ENCODE results near the gene MATN3.

MATN3 gene

DNA sequence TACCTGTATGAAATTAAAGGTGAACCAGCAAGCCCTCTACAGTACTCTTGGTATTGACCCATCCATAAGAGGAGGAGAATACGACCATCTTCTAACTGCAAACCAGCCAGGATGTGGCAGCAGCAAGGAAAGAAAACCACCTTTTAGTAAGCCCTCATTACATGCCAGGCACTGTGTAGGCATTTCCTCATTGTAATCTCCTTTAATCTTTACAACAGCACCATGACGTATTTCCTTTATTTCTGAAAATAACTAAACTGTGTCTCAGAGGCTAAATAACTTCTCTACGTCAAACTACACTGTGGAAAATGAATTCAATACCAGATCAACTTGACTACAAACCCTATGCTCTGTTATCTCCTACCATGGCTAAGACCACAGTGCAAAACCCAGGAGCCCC lies 40.8 kb downstream of the MATN3 start:
- Histone ChIP-seq H3K27ac (ENCODE audit: low read length) (no peak overlapping the region), H3K9me3 (ENCODE audit: control insufficient read depth in 2 of 2, low read length in 2 of 2) (no peaks in the 10 kb centered on the region), H3K36me3 (ENCODE audit: control insufficient read depth in 2 of 2, insufficient read depth in 2 of 2, low read length in 2 of 2) (peaks cover 6 to 19% of the 10 kb centered on the region in 2 donors), H3K27me3 (ENCODE audit: control insufficient read depth in 1 of 2, insufficient read depth in 2 of 2, low read length in 2 of 2) (no peaks in the 10 kb centered on the region), H3K9ac (ENCODE audit: low read length in 2 of 2) (no peak overlapping the region), H3K4me3 (ENCODE audit: low read length in 2 of 2) (no peak overlapping the region), H3K4me1 (ENCODE audit: control insufficient read depth, insufficient read depth, low read length) (no peaks in the 10 kb centered on the region)

DNA sequence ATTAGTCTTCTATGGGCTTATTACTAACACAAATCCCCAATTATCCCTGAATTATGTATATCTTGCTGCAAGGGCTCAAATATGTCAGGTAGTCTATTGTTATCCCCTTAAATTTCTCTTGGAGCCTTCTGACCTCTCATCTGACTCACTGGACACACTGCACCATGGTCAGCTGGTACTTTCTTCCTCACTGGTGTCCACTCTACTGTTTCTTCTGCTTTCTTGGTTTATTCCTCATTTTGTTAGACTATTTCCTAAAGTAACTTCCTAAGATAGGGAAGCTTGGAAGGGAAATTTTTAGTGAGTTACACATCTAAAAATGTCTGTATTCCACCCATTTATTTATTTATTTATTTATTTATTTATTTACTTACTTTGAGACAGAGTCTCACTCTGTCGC lies 49.1 kb downstream of the MATN3 start:
- peaks cover 2 to 7% of the 10 kb centered on the region in 2 donors for H3K36me3 ChIP-seq (ENCODE audit: control insufficient read depth in 2 of 2, insufficient read depth in 2 of 2, low read length in 2 of 2)
- H3K4me1 ChIP-seq (ENCODE audit: control insufficient read depth, insufficient read depth, low read length): no peaks in the 10 kb centered on the region
- no peaks in the 10 kb centered on the region for H3K9me3 ChIP-seq (ENCODE audit: control insufficient read depth in 2 of 2, low read length in 2 of 2)
- H3K27ac ChIP-seq (ENCODE audit: low read length): no peak overlapping the region
- H3K4me3 ChIP-seq (ENCODE audit: low read length in 2 of 2): no peak overlapping the region
- H3K9ac ChIP-seq (ENCODE audit: low read length in 2 of 2): no peak overlapping the region
- H3K27me3 ChIP-seq (ENCODE audit: control insufficient read depth in 1 of 2, insufficient read depth in 2 of 2, low read length in 2 of 2): no peaks in the 10 kb centered on the region

DNA sequence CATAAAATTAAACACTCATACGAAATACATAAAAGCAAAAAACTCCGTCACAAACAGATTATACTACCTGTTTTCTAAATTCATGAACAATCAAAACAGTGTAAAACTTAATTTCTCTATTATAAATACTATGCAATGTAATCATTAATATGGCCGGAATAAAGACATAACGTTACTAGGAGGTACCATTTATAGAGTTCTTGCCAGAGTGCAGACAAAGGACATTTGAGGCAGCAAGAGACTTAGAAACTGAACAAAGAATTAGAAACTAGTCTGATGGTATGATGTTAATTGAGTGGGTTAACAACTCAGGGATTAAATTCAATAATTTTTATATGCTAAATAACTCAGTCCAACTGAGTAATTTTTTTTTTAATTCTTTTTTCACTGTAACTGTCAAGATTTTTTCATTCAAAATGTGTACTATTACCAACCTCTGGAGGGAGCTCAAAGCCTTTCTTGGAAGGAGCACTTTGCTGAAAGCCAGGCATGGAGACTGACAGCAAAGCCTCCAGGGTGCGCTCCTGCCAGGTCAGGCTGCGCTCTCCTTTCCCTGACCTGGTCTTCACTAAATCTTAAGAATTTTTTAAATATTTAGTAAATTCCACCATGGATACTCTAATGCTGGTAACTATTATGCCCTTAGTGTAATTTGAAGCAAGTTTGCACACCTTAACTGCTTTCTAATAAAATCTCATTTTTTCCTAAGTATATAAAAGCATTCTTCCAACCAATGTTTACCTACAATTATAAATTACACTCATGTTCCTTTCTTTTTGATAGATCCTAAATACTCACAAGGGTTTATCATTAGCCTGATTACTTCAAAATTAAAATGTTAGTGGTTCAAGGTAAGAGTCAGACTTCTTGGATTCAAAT lies 56.7 kb downstream of the MATN3 start:
- no peaks in the 10 kb centered on the region for H3K4me1 ChIP-seq (ENCODE audit: control insufficient read depth, insufficient read depth, low read length)
- H3K9me3 ChIP-seq (ENCODE audit: control insufficient read depth in 2 of 2, low read length in 2 of 2): no peaks in the 10 kb centered on the region
- no peaks in the 10 kb centered on the region for H3K27me3 ChIP-seq (ENCODE audit: control insufficient read depth in 1 of 2, insufficient read depth in 2 of 2, low read length in 2 of 2)
- no peak overlapping the region for H3K4me3 ChIP-seq (ENCODE audit: low read length in 2 of 2)
- no peaks in the 10 kb centered on the region for H3K36me3 ChIP-seq (ENCODE audit: control insufficient read depth in 2 of 2, insufficient read depth in 2 of 2, low read length in 2 of 2)
- no peak overlapping the region for H3K9ac ChIP-seq (ENCODE audit: low read length in 2 of 2)
- no peak overlapping the region for H3K27ac ChIP-seq (ENCODE audit: low read length)

DNA sequence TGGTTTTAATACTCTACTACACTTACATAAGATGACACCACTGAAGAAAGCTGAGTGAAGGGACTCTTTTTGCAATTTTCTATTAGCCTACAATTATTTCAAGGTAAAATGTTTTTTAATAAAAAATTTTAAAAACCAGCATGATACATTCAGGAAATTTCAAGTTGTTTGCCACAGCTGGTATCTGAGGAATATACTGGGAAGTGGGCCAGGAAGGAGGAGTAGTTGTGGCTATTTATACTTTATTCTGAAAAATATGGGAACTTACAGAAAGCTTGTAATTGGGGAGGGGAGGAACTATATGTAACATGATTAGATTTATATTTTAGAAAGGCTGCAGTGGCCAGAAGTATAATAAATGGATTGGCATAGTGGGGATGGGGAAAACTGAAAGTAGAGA lies 63.4 kb downstream of the MATN3 start:
- no peak overlapping the region for H3K27ac ChIP-seq (ENCODE audit: low read length)
- H3K4me3 ChIP-seq (ENCODE audit: low read length in 2 of 2): no peak overlapping the region
- no peaks in the 10 kb centered on the region for H3K4me1 ChIP-seq (ENCODE audit: control insufficient read depth, insufficient read depth, low read length)

DNA sequence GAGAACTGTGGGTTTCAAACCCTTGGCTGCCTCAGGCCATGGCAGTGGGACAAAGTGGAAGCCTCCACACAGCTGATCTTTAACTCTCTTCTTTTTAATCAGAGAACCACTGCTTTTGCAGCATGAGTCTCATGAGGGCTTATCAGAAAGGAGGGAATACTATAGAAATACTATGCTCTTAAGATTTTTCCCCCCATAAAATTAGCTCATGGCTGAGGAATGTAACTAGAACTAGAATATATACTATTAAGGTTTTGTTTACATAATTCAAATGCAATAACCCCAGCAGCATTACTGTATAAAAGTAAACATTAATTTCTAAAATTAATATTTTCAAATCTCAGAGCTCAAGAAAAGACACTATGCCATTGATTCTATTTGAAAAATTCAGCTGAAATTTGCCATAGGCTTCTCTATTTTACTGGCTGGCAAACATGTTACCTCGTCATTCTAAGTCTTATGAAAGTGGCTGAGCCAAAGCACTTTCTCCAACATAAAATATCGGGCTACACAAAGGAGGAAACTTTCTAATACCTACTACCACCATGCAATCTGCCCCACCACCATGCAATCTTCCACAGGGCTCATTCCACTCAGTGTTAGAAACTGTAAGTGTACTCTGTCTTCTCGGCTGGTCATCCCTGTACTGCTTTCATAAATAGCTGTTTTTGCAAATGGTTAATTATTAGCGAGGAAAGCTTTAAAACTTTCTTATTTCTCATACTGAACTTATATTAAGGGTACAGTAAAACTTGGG lies 65.1 kb downstream of the MATN3 start:
- no peak overlapping the region for H3K9ac ChIP-seq (ENCODE audit: low read length in 2 of 2)
- no peaks in the 10 kb centered on the region for H3K27me3 ChIP-seq (ENCODE audit: control insufficient read depth in 1 of 2, insufficient read depth in 2 of 2, low read length in 2 of 2)
- no peaks in the 10 kb centered on the region for H3K9me3 ChIP-seq (ENCODE audit: control insufficient read depth in 2 of 2, low read length in 2 of 2)
- no peak overlapping the region for H3K27ac ChIP-seq (ENCODE audit: low read length)
- no peak overlapping the region for H3K4me3 ChIP-seq (ENCODE audit: low read length in 2 of 2)
- no peaks in the 10 kb centered on the region for H3K4me1 ChIP-seq (ENCODE audit: control insufficient read depth, insufficient read depth, low read length)
- H3K36me3 ChIP-seq (ENCODE audit: control insufficient read depth in 2 of 2, insufficient read depth in 2 of 2, low read length in 2 of 2): no peaks in the 10 kb centered on the region

More for the DNA sequence above, 63.4 kb downstream of the MATN3 start:
- Histone ChIP-seq H3K36me3 (ENCODE audit: control insufficient read depth in 2 of 2, insufficient read depth in 2 of 2, low read length in 2 of 2) (no peaks in the 10 kb centered on the region), H3K9ac (ENCODE audit: low read length in 2 of 2) (no peak overlapping the region), H3K9me3 (ENCODE audit: control insufficient read depth in 2 of 2, low read length in 2 of 2) (no peaks in the 10 kb centered on the region), H3K27me3 (ENCODE audit: control insufficient read depth in 1 of 2, insufficient read depth in 2 of 2, low read length in 2 of 2) (no peaks in the 10 kb centered on the region)

DNA sequence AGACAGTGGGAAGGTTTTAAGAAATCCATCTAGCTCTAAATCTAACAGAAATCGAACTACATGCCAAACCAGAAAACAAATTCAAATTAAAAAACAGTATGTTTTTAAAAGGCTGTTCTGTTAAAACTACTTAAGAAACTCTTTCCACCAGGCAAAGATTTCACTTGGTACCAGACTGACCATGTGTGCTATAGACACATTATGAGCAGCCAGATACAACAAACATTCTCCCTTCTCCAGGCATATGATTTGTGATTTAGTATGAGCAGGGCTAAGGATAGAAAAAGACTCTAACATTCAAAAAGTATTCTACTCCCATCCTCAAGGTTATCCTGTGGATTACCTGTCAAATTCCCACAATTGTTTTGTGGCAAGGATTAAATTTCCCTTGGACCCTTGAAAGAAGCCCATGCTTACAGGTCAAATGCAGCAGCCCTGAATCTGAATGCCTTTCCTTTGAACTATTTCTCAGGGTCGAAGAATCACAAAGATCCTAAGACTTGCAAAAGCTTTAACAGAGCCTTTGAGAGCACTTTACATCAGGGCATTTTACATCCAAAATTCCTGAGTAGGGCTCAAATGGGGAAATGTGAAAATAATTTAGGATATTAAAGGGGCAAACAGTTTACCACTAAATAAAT lies 68.1 kb downstream of the MATN3 start:
- no peaks in the 10 kb centered on the region for H3K27me3 ChIP-seq (ENCODE audit: control insufficient read depth in 1 of 2, insufficient read depth in 2 of 2, low read length in 2 of 2)
- H3K9ac ChIP-seq (ENCODE audit: low read length in 2 of 2): no peak overlapping the region
- no peaks in the 10 kb centered on the region for H3K36me3 ChIP-seq (ENCODE audit: control insufficient read depth in 2 of 2, insufficient read depth in 2 of 2, low read length in 2 of 2)
- no peak overlapping the region for H3K4me3 ChIP-seq (ENCODE audit: low read length in 2 of 2)
- no peaks in the 10 kb centered on the region for H3K9me3 ChIP-seq (ENCODE audit: control insufficient read depth in 2 of 2, low read length in 2 of 2)
- H3K27ac ChIP-seq (ENCODE audit: low read length): no peak overlapping the region
- H3K4me1 ChIP-seq (ENCODE audit: control insufficient read depth, insufficient read depth, low read length): no peaks in the 10 kb centered on the region

DNA sequence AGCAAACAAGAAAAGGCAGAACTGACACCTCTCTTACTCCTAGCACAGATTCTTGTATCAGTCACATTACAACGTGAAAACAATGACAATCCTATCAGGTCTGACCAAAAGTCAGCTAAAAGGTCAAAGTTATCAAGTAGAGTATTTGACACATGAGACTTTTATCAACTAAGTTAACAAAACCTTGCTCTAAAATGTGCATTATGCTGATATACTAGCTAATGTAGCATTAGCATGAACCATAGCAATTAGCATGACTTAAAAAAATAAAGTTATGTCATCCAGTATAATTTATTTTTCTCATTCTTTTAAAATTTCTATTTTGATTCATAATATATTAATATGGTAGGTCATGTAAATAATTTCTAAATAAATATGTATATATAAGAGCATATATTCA lies 69.3 kb downstream of the MATN3 start:
- H3K4me1 ChIP-seq (ENCODE audit: control insufficient read depth, insufficient read depth, low read length): no peaks in the 10 kb centered on the region
- no peaks in the 10 kb centered on the region for H3K9me3 ChIP-seq (ENCODE audit: control insufficient read depth in 2 of 2, low read length in 2 of 2)
- no peak overlapping the region for H3K4me3 ChIP-seq (ENCODE audit: low read length in 2 of 2)
- H3K36me3 ChIP-seq (ENCODE audit: control insufficient read depth in 2 of 2, insufficient read depth in 2 of 2, low read length in 2 of 2): no peaks in the 10 kb centered on the region
- H3K27me3 ChIP-seq (ENCODE audit: control insufficient read depth in 1 of 2, insufficient read depth in 2 of 2, low read length in 2 of 2): no peaks in the 10 kb centered on the region
- no peak overlapping the region for H3K27ac ChIP-seq (ENCODE audit: low read length)
- no peak overlapping the region for H3K9ac ChIP-seq (ENCODE audit: low read length in 2 of 2)

DNA sequence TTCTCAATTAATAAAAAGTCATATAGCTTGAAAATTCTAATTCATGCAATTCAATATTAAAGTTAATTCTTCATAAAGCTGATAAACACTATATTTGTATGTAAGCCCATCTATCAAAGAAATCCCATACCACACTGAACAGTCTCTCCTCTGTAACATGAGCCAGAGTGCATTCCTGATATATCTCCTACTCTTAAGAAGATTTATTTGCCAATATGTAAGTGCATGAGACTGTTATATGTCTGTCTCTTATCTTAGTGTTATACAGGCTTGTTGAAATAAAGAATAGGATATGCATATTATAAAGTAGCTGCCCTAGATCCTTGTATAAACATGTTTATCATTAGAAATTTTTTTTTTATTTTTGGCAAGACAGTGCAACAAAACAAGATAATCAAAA lies 70.3 kb downstream of the MATN3 start:
- Histone ChIP-seq H3K9me3 (ENCODE audit: control insufficient read depth in 2 of 2, low read length in 2 of 2) (no peaks in the 10 kb centered on the region), H3K4me1 (ENCODE audit: control insufficient read depth, insufficient read depth, low read length) (no peaks in the 10 kb centered on the region), H3K4me3 (ENCODE audit: low read length in 2 of 2) (no peak overlapping the region), H3K27ac (ENCODE audit: low read length) (no peak overlapping the region), H3K36me3 (ENCODE audit: control insufficient read depth in 2 of 2, insufficient read depth in 2 of 2, low read length in 2 of 2) (peaks cover 0 to 5% of the 10 kb centered on the region in 2 donors), H3K27me3 (ENCODE audit: control insufficient read depth in 1 of 2, insufficient read depth in 2 of 2, low read length in 2 of 2) (no peaks in the 10 kb centered on the region), H3K9ac (ENCODE audit: low read length in 2 of 2) (no peak overlapping the region)

Data from stomach smooth muscle (tissue), 2 donors.